GM18507 (cell line): Measurements from ENCODE around the gene MCRIP2.

Source experiments
- DNase-seq: peaks from one replicate; pipeline ENCODE4 v3.0.0; 2011; ENCODE audit warnings: low read depth; ENCODE audit not compliant: insufficient read length; ENCODE audit errors: extremely low spot score
- FAIRE-seq: peaks from 2 replicates; lab custom pipeline; 2011; peaks lifted over from hg19 to GRCh38; lab: Jason Lieb, UNC

MCRIP2 gene

DNA sequence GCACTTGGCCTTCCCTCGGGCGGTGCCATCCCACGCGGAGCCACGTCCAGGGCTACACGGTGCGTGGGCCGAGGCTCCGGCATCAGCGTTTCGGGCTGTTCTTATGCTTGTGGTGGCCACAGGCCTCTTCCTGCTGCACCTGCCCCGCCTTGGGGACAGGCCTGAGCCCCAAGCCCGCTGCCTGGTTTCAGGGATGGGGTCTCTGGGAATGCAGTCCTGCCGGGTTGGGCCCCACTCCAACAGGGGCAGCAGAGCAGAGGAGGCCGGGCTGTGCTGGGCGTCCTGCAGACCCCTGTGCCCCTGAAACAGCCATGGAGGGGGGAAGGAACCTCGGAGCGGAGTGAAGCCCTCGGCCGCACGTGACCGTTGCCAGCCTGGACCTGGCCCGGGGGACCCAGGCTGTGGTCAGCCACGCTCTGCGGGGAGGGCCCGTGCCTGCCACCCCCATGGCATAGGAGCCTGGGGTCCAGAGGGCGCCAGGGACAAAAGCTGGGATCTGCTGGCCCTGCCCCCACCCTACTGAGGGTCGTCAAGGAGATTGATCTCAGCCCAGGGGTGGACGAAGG is 11.3 kb upstream of the MCRIP2 start:
- DNase-seq = no peak
- FAIRE-seq = no peak

DNA sequence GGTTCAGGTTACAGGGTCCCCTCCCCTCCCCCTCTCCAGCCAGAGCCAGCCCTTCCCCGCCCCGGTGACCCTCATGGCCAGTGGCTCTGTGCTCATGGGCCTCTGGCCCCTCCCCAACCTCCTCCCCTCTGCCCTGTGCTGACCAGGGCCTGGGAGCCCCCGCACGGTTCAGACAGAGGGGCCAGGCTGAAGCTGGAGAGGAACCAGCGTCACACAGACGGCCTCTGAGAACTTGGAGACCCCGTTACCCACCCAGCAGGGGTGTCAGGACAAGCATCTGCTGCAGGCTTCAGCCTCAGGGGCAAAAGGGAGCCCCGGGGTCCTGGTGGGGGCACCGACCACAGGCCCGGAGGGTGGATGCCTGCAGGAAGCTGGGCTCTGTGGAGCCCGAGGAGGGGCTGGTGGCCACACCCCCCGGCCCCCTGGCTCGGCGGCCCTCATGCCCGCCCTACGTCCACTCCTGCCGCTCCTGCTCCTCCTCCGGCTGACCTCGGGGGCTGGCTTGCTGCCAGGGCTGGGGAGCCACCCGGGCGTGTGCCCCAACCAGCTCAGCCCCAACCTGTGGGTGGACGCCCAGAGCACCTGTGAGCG is 10.7 kb upstream of the MCRIP2 start, which contains the start of gene WFIKKN1:
Gene WFIKKN1, plus strand, starts transcription at position 171 of the 591 bp plus-strand sequence. Its CDS starts 269 bp downstream, at position 440.
- no peak for FAIRE-seq

DNA sequence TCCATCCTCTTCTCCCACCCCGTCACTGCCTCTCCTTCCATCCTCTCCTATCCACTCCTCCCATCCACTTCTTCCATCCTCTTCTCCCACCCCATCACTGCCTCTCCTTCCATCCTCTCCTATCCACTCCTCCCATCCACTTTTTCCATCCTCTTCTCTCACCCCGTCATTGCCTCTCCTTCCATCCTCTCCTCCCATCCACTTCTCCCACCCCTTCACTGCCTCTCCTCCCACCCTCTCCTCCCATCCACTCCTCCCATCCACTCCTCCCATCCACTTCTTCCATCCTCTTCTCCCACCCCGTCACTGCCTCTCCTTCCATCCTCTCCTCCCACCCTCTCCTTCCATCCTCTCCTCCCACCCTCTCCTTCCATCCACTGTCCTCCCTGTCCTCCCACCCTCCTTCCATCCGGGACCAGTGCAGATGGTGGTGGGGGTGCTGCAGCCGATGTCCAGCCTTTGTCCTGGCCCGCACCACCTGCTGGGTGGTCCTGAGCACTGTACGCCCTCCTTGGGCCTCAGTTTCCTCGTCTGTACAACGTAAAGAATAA is 9.7 kb upstream of the MCRIP2 start:
- DNase-seq (no peak), FAIRE-seq (no peak)

More for the DNA sequence above, 10.7 kb upstream of the MCRIP2 start, which contains the start of gene WFIKKN1:
- no peak for DNase-seq

DNA sequence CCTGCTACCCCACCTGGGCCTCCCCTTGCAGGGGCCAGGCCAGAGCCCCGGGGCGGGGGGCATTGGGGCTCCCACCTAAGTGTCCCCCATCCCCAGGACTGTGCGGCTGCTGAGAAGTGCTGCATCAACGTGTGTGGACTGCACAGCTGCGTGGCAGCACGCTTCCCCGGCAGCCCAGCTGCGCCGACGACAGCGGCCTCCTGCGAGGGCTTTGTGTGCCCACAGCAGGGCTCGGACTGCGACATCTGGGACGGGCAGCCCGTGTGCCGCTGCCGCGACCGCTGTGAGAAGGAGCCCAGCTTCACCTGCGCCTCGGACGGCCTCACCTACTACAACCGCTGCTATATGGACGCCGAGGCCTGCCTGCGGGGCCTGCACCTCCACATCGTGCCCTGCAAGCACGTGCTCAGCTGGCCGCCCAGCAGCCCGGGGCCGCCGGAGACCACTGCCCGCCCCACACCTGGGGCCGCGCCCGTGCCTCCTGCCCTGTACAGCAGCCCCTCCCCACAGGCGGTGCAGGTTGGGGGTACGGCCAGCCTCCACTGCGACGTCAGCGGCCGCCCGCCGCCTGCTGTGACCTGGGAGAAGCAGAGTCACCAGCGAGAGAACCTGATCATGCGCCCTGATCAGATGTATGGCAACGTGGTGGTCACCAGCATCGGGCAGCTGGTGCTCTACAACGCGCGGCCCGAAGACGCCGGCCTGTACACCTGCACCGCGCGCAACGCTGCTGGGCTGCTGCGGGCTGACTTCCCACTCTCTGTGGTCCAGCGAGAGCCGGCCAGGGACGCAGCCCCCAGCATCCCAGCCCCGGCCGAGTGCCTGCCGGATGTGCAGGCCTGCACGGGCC is 8.9 kb upstream of the MCRIP2 start:
- no peak for FAIRE-seq
- DNase-seq = no peak

DNA sequence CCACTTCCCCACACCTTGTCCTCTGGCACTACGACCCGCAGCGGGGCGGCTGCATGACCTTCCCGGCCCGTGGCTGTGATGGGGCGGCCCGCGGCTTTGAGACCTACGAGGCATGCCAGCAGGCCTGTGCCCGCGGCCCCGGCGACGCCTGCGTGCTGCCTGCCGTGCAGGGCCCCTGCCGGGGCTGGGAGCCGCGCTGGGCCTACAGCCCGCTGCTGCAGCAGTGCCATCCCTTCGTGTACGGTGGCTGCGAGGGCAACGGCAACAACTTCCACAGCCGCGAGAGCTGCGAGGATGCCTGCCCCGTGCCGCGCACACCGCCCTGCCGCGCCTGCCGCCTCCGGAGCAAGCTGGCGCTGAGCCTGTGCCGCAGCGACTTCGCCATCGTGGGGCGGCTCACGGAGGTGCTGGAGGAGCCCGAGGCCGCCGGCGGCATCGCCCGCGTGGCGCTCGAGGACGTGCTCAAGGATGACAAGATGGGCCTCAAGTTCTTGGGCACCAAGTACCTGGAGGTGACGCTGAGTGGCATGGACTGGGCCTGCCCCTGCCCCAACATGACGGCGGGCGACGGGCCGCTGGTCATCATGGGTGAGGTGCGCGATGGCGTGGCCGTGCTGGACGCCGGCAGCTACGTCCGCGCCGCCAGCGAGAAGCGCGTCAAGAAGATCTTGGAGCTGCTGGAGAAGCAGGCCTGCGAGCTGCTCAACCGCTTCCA is 8.1 kb upstream of the MCRIP2 start:
- DNase-seq = no peak
- FAIRE-seq = no peak

DNA sequence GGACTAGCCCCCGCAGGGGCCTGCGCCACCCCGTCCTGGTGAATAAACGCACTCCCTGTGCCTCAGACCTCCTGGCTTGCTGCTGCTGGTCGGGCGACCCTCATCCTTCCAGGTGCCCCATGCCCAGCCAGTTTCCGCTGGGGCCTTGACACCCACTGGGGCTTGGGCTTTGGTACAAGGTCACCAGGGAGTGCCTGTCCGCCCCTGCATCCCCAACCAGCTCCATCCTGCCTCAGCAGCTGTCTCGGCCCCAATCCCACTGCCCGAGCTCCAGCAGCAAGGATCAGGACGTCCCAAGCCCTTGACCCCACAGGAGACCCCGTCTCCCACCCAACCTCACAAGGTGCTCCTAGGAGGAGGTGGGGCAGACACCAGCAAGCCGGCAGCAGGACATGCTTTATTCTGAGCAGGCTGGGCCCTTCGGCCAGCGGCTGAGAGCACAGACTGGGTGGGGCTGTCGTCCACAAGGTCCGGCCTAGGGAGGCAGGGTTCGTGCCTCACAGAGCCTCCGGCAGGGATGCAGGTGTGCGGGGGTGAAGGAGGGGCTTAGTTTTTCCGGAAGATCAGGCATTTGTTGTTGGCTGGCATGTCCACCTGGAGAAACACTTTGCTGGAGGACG is 7.5 kb upstream of the MCRIP2 start:
- FAIRE-seq (no peak), DNase-seq (no peak)

DNA sequence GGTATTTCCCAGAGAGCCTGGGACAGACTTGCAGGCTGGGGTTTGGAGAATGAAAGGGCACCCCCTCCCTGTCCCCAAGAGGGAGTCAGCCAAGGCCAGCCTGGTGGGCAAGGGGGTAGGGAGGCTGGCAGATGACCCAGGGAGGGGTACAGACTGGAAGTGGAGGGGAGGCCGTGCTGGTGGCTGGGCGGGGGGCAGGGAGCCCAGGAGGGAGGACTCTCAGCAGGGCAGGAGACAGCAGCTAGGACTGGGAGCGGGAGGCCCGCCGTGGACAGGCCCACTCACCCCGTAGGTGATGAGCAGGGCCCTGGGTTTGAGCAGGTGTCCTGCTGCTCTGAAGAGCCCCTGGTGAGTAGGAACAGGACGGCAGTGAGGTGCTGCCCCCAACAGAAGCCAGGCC is 6.6 kb upstream of the MCRIP2 start:
- FAIRE-seq (no peak), DNase-seq (no peak)

DNA sequence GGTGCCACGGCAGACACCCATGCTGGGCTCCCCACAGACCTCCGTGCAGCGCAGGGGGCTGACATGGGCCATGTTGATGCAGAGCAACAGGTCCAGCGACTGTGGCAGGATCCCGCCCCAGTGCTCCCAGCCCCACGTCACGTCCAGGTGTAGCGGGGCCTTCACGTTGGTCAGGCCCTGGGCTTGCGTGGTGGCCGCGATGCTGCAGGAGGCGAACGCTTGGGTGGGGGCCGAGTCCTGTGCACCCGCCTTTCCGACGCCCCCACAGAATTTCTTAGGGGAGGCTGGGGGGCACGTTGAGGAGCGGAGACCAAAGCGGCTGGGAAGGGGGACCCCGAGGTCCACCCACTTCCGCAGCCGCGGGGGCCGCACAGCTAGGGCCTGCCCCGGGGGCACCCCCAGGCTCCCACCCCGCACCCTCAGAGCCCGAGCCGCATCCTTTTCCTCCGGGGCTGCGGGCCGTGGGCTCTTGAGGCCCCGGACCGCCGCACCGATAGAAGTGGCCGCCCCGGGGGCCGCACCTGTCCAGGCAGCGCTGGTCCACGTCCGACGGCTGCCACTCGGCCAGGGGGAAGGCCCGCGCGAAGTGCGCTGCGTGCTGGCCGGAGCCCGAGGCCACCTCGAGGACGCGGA is 5.9 kb upstream of the MCRIP2 start:
- DNase-seq = no peak
- FAIRE-seq = no peak

DNA sequence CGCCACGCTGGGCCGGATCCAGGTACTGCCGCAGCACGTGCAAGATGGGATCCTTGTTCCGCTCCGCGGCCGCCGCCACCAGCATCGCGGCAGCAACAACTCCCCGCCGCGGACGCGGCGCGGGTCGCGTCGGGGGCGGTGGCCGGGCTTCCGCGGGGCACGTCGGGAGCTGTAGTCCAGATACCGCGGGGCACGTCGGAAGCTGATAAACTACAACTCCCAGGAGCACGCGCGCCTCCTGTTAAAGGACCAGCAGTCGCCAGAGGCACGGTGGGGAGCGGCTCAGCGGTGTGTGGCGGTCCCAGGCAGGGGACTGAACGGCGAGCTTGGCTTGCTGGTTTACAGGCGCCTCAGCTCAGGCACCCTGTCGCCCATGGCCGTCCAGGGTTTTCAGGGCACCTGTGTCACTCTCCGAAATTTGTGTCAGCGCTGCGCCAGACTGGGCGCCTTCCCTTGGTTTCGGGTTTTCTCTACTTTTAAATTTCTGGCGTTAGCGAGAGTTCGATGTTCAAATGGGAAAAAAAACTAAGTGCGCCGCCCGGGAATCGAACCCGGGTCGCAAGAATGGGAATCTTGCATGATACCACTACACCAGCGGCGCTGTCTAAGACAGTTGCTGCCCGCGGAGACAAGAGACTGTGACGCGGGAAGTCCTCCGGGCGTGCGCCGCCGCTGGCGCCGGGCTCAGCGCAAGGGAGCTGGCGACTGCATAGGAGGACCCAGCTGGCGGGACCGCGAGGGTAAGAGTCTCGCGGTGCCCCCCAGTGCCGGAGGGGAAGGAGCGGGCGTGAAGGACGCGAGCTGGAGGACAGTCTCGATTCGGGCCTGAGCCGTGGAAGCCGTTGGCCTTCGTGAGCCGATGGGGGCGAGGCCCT is 5.2 kb upstream of the MCRIP2 start, which contains the start of gene METTL26:
Gene METTL26, minus strand, starts transcription at position 100 of the 875 bp plus-strand sequence. Its CDS starts 15 bp downstream, at position 85.
- FAIRE-seq (peak; percentile 89), DNase-seq (peak; percentile 96)

DNA sequence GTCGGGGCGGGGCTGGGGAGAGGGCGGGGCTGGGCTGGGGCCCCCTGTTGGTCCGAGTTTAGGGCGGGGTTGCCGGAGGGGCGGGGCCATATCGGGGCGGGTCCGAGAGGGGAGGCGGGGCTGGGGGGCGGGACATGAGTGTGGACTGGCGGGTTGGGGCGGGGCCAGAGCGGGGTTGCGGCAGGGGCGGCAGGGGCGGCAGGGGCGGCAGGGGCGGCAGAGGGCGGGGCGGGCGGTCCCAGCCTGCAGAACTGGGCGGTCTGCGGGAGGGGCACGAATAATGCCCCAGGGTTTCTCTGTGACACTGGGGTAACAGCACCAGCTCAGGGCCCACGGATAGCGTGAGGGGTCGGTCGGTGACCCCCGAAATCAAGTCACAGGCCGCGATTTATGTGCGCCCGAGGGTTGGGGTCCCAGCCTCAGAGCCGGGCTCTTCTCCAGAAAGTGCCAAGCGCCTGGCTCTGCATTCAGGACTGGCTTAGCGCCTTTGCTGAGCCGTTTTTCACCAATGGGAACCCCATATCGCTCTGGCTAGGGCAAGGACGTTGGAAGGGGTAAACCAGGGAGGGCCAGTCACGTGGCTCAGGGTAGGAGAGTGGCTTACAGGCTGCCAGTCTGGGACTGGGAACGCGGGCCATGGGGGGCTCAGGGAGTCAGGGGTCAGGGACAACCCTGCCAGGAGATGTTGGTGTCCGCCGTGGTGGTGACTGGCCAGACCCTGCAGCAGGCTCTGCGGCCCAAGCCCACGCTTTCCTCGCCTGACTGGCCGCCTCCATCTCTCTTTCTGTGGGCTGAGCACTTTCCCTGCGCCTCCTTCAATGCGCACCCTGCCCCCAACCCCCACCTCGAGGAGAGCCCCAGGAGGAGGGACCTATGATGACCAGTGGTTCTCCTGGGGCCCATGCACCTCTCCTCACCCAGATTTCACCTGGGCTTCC is 4.3 kb upstream of the MCRIP2 start:
- FAIRE-seq (no peak), DNase-seq (peak; percentile 97)

DNA sequence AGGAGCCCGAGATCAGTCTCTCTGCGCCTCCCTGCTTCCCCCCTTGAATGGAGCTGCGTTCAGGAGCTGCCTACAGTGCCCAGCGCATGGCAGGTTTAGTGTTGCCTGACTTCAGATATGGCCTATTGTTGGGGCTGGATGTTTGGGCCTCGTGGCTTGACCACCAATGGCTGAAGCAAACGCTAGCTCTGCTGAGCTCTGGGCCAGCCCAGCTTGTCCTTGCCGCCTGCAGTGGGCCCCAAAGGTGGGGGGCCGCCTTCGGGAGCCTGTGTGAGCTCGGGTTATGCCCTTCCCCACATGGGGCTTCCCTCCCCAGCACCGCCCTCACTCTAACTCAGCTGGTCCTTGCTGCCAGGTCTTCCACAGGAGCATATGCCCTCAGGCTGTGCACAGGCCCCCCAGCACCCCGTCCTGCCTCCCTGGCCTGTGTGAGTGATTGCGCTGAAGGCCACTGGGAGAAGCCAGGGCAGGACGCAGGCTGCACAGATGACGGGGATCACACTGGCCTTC is 3.5 kb upstream of the MCRIP2 start:
- DNase-seq (no peak), FAIRE-seq (no peak)

DNA sequence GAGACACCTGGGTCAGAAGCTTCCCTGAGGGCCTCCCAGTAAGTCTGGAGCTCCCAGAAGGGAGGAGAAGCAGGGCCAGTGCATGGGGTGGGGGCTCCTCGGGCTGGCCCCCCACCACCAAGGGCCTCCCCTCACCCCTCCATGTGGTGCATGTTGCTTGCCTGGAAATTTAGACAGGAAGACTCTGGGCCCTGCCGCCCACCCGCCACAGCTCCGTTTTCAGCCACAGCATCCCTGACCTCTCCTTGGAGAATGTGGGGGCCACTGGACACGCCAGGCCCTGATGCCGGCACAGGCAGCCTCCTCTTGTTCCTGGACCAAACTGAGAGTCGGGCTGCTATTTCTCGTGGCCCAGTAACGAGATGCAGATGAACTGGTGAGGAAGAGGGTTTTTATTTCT is 2.8 kb upstream of the MCRIP2 start:
- DNase-seq (no peak), FAIRE-seq (no peak)

DNA sequence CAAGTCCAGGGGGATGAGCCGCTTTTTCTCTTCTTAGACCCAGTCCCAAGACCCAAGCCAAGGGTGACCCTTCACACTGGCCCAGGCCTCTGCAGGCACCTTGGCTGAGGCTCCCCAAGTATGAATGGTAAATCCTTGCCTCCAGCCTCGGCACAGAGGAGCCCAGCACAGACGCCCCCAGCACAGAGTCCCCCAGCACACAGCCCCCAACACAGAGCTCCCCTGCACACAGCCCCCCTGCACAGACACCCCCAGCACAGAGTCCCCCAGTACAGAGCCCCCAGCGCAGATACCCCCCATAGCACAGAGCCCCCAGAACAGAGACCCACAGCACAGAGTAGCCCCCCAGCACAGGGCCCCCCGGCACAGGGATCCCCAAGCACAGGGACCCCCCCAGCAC is 1.0 kb upstream of the MCRIP2 start:
- FAIRE-seq (no peak), DNase-seq (no peak)

DNA sequence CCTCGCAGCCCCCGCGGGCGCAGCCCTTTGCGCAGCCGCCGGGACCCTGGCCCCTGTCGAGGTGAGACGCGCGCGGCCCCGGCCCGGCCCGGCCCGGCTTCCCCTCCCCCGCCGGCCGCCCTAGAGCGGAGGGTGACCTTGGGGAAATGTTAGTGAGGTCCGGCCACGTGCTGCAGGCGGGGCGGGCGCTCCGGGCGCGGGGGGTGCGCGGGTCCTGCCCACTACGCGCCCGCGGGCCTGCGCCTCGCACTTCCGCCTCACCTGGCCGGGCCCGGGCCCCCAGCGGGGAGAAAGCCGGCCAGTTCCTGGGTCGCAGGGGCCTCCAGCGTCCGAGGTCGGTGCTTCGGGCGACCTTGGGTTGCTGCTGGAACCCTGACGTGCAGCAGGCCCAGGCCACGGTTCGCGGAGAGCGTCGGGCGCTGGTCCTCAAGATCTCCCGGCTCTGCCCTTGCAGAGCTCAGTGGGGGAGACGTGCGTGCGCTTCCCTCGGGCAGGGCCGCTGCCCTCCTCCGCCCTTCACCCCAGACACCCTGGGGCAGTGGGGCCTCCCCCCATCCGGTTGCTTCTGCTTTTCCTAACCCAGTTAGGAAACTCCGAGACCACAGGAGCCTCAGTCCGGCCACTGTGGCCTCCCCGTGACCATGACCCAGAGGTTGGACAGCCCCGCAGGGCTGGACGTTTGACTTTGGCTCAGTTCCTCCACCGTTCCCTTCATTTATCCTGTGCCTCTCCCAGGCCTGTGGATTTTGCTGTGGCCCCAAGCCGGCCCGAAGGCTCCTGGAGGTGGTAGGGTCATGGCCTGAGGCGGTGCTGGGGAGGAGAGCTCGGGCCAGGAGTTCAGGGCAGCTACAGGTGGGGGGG is 791 bp downstream of the MCRIP2 start:
- FAIRE-seq = peak; percentile 29
- DNase-seq = peak; percentile 45

DNA sequence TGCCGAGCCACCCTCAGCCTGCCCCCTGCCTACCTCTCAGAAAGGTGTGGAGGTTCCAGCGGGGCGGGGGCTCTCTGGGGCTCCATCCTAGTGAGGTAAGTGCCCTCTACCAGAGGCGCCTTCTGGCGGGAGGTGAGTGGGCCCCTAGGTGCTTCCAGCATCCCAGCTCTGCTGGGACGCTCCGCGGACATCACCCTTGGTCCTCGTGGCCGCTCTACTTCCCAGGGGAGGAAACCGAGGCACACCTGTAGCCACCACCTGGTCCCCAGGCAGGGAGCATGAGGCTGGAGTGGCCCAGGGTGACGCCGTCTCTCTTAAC is 1.4 kb downstream of the MCRIP2 start:
- FAIRE-seq (no peak), DNase-seq (no peak)

DNA sequence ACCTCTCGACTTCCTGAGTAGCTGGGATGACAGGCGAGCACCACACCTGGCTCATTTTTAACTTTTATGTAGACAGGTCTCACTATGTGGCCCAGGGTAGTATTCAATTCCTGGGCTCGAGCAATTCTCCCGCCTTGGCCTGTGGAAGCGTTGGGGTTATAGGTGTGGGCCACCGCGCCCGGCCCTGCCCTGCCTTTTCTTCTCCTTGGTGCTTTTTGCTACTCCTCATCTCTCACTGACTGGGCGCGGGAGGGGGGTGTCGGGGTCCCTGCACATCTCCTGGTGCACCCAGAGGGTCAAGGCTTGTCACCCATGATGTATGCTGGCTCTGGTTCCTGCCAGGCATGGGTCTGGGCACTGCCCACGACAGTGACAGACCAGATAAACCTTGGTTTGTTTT is 2.9 kb downstream of the MCRIP2 start:
- FAIRE-seq = no peak
- DNase-seq = no peak
